Thyroid gland (tissue), 4 donors: ENCODE results near the gene KTI12. TPM values are rescaled to one million over a fixed set of nuclear protein-coding genes. Genes with fewer than 3 reads are reported as not detected.
"Not testable (repeated sequence)": the region's sequence is repeated elsewhere in the genome, so short reads cannot be mapped to it uniquely, and the experiment has no call there.

Experiments used
- DNase-seq, 2 donors: peaks; one replicate each; pipeline ENCODE4 v3.0.0-alpha.2; 2019
- H3K27ac ChIP-seq, 3 donors: fragments of 200-600 bp; sonication (generic); 1 replicate in 2 of 3; 2 replicates in 1 of 3; pipeline ENCODE4 v1.5.1; 2016 to 2019; ENCODE audit warnings: mild to moderate bottlenecking in 1 of 3, moderate library complexity in 1 of 3
- H3K27me3 ChIP-seq: fragments of 200-600 bp; sonication (generic); one replicate; pipeline ENCODE4 v1.5.1; 2019
- H3K36me3 ChIP-seq, 2 donors: fragments of 200-600 bp; sonication (generic); one replicate each; pipeline ENCODE4 v1.5.1; 2016 to 2019
- H3K4me1 ChIP-seq, 2 donors: fragments of 200-600 bp; sonication (generic); one replicate each; pipeline ENCODE4 v1.5.1; 2017 to 2019
- H3K4me3 ChIP-seq, 3 donors: fragments of 200-600 bp; sonication (generic); replicated peaks in 1 of 3; 1 replicate in 2 of 3; 2 replicates in 1 of 3; pipeline ENCODE4 v1.5.1; 2016; ENCODE audit warnings: mild to moderate bottlenecking in 1 of 3
- H3K9me3 ChIP-seq: fragments of 200-600 bp; sonication (generic); one replicate; pipeline ENCODE4 v1.5.1; 2017
- CTCF ChIP-seq, 6 experiments: fragments of 200-600 bp in 3 of 6; fragments of 450-650 bp in 3 of 6; sonication (generic) in 3 of 6; IDR thresholded peaks; one replicate each; pipeline ENCODE4 v1.5.1; 2016 to 2019; ENCODE audit warnings: antibody characterized with exemption in 6 of 6, mild to moderate bottlenecking in 2 of 6, inconsistent platforms in 1 of 6, moderate library complexity in 1 of 6
- POLR2A ChIP-seq, 2 donors: fragments of 450-650 bp; IDR thresholded peaks; one replicate each; pipeline ENCODE4 v1.6.1; 2017; ENCODE audit warnings: antibody characterized with exemption in 2 of 2, mild to moderate bottlenecking in 2 of 2, moderate library complexity in 1 of 2
- WGBS, 2 donors: methylation state at CpG; one replicate each; pipeline ENCODE4 v1.1.5; 2017; 5-methylcytosine and 5-hydroxymethylcytosine counted together
- intact Hi-C: fragments of 100-400 bp; cut with DNase I; formaldehyde crosslinking; loops from one replicate; pipeline ENCODE4 v1.15.1; 2023
- total RNA-seq, 4 donors: library from RNA; depleted of rRNA; stranded (reverse); fragments of >200 nt; gene quantifications; one replicate each; pipeline ENCODE4 v1.2.3, GENCODE V29; 2016

Gene KTI12
- total RNA-seq, 4 donors from 2014 or later: 7.7 to 11.0 (median 10.1) TPM

- 89 to 90% methylated on average over 2 of the region's 2 CpGs for WGBS, 2 donors
- TF ChIP-seq CTCF (IDR thresholded peaks at IDR 0.05): no peak
- TF ChIP-seq POLR2A (IDR thresholded peaks at IDR 0.05): no peak
- Histone ChIP-seq H3K4me3 (no peak overlapping the region), H3K4me1 (no peaks in the 10 kb centered on the region), H3K27me3 (no peaks in the 10 kb centered on the region), H3K9me3 (no peaks in the 10 kb centered on the region), H3K27ac (no peak overlapping the region), H3K36me3 (peaks cover 22 to 39% of the 10 kb centered on the region in 2 donors)
- DNase-seq: no peak
- intact Hi-C loops: no loop called here
These were observed 11.5 kb downstream of the KTI12 start for GRCh38 chr1:52022133-52022532.

- no peaks in the 10 kb centered on the region for H3K36me3 ChIP-seq
- 90 to 92% methylated on average over 7 of the region's 7 CpGs for WGBS, 2 donors
- intact Hi-C loops: no loop called here
- no peaks in the 10 kb centered on the region for H3K9me3 ChIP-seq
- H3K4me1 ChIP-seq: no peaks in the 10 kb centered on the region
- H3K4me3 ChIP-seq: no peak overlapping the region
- H3K27ac ChIP-seq: no peak overlapping the region
- DNase-seq: no peak
- H3K27me3 ChIP-seq: no peaks in the 10 kb centered on the region
- no peak for TF ChIP-seq POLR2A (IDR thresholded peaks at IDR 0.05)
- no peak for TF ChIP-seq CTCF (IDR thresholded peaks at IDR 0.05)
These were observed 25.4 kb downstream of the KTI12 start for GRCh38 chr1:52008071-52008809.

GRCh38 chr1:52007215-52008002, 26.2 kb downstream of the KTI12 start:
- H3K27me3 ChIP-seq: no peaks in the 10 kb centered on the region
- TF ChIP-seq CTCF (IDR thresholded peaks at IDR 0.05) (no peak), POLR2A (IDR thresholded peaks at IDR 0.05) (no peak)
- H3K9me3 ChIP-seq: no peaks in the 10 kb centered on the region
- intact Hi-C loops: no loop called here
- H3K4me1 ChIP-seq: no peaks in the 10 kb centered on the region
- 62 to 66% methylated on average over 5 of the region's 5 CpGs for WGBS, 2 donors
- H3K36me3 ChIP-seq: no peaks in the 10 kb centered on the region
- H3K27ac ChIP-seq: no peak overlapping the region
- H3K4me3 ChIP-seq: no peak overlapping the region
- DNase-seq: no peak

GRCh38 chr1:52006081-52006553, 27.5 kb downstream of the KTI12 start:
- intact Hi-C loops, H3K27me3 ChIP-seq, H3K4me1 ChIP-seq, H3K36me3 ChIP-seq, H3K9me3 ChIP-seq, H3K27ac ChIP-seq, H3K4me3 ChIP-seq, DNase-seq: not testable (repeated sequence)
- 25 to 26% methylated on average over 4 to 5 of the region's 5 CpGs for WGBS, 2 donors

- intact Hi-C loops, H3K4me1 ChIP-seq, H3K36me3 ChIP-seq, H3K4me3 ChIP-seq, DNase-seq, H3K27me3 ChIP-seq, H3K27ac ChIP-seq, H3K9me3 ChIP-seq: not testable (repeated sequence)
- WGBS, 2 donors: 19 to 23% methylated on average over 3 of the region's 3 CpGs
These were observed 28.1 kb downstream of the KTI12 start for GRCh38 chr1:52005548-52005947.

- intact Hi-C loops: no loop called here
- Histone ChIP-seq H3K9me3 (no peaks in the 10 kb centered on the region), H3K4me3 (no peak overlapping the region), H3K27me3 (no peaks in the 10 kb centered on the region), H3K36me3 (no peaks in the 10 kb centered on the region), H3K27ac (no peak overlapping the region), H3K4me1 (no peaks in the 10 kb centered on the region)
- 61 to 62% methylated on average over 4 of the region's 4 CpGs for WGBS, 2 donors
- no peak for TF ChIP-seq CTCF (IDR thresholded peaks at IDR 0.05)
- TF ChIP-seq POLR2A (IDR thresholded peaks at IDR 0.05): no peak
- no peak for DNase-seq
These were observed 29.7 kb downstream of the KTI12 start for GRCh38 chr1:52003877-52004276.
